ENCODE results near the gene ARL14EP.

GRCh38 chr11:30364139-30364836, 41.4 kb downstream of the ARL14EP start:
- TF ChIP-seq CTCF (conservative IDR thresholded peaks at IDR 0.05 in 1 of 2, IDR thresholded peaks at IDR 0.05 in 1 of 2; ENCODE audit: low read depth in 1 of 2, low read length in 2 of 2) (no peak), EZH2 (IDR thresholded peaks at IDR 0.05; ENCODE audit: low read length, missing control alignments) (no peak)
